GM04504 (cell line): Measurements from ENCODE around the gene CCL22.
"Not testable (repeated sequence)": the region's sequence is repeated elsewhere in the genome, so short reads cannot be mapped to it uniquely, and the experiment has no call there.

Experiments
- DNase-seq: peaks from one replicate; pipeline ENCODE4 v3.0.0-alpha.2; 2012; ENCODE audit warnings: low read depth

CCL22 gene

DNA sequence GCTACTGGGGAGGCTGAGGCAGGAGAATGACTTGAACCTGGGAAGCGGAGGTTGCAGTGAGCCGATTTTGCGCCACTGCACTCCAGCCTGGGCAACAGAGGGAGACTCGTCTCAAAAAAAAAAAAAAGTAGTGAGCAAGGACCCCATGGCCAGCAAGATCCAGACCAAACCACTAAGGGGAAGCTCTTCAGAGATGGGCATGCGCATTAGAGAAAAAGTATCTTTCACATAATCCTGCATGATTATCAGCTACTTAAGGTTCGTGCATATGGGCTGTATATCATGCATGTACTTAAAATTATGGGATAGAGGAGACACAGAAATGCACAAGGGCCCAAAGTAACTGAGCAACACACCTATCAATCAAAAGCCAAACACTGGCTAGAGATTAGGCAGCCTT is 10.7 kb upstream of the CCL22 start:
- no peak for DNase-seq

DNA sequence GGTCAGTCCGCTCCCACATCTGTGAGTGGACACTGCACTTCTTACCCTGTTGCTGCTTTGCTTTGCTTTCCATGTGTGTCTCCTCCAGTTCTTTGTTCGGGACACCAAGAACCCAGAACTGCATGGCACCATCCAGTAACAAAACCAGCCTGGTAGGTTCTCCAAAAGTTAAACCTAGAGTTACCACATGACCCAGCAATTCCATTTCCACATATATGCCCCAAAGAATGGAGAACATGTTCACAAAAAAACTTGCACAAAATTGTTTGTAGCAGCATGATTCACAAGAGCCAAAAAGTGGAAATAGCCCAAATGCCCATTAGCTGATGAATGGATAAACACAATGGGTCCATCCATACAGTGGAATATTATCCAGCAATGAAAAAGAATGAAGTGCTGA is 10.3 kb upstream of the CCL22 start:
- DNase-seq = no peak

DNA sequence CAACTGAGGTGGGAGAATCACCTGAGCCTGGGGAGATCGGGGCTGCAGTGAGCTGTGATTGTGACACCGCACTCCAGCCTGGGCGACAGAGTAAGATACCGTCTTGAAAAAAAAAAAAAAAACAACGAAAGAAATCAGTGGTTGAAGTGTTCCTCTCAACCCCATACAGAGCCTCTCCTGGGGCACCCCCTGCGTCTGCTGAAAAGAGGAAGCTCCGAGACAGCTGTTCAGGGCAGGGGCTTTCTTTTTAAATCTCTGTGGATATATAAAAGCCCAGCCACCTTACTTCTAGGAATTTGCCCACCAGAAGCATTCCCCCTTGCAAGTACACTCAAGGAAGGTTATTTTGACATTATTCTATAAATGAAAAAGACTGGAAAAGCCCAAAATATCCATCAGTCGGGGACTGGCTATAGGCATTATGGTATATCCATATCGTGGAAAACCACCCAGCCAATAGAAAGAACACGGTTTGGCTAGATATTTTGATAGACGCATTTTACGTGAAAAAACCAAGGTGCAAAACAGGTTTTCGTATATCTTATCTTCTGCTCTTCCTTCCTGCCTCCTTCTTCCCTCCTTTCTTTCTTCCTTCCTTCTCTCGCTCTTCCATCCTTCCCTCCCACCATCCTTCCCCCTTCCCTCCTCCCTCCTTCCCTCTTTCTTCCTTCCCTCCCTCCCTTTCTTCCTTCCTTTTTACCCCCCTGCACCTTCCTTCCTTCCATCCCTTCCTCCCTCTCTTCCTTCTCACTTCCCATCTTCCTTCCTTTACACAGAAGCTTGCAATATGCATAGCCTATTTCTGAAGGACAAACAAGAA is 9.2 kb upstream of the CCL22 start:
- DNase-seq = no peak

GRCh38 chr16:57352636-57353047 is 5.9 kb upstream of the CCL22 start:
- DNase-seq = no peak

DNA sequence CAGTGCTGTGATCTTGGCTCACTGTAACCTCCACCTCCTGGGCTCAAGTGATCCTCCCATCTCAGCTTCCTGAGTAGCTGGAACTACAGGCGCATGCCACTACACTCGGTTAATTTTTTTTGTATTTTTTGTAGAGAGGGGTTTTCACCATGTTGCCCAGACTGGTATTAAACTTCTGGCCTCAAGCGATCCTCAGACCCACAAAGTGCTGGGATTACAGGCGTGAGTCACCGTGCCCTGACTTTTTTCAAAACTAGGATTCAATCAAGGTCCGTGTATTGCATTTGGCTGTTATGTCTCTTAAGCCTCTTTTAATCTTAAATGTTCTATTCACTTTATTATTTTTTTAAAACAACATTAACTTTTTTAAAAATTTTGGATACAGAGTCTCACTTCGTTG is 4.3 kb upstream of the CCL22 start:
- no peak for DNase-seq

DNA sequence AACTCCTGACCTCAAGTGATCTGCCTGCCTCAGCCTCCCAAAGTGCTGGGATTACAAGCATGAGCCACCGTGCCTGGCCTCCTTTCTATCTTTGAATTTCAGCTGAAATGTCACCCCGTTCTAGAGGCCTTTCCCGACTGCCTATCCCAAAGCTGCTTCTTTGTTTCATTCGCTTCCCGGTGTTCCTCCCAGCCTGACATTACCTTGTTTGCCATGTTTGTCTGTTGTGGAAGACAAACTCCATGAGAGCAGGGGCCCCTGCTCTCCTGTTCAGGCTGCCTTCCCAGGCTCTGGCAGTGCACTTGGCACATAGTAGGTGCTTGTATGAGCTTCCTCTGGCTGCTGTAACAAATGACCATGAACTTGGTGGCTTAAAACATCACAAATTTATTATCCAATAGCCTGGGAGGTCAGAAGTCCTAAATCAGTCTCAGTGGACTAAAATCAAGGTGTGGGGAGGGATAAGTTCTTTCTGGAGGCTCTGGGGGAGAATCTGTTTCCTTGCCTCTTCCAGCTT is 2.6 kb upstream of the CCL22 start:
- no peak for DNase-seq

DNA sequence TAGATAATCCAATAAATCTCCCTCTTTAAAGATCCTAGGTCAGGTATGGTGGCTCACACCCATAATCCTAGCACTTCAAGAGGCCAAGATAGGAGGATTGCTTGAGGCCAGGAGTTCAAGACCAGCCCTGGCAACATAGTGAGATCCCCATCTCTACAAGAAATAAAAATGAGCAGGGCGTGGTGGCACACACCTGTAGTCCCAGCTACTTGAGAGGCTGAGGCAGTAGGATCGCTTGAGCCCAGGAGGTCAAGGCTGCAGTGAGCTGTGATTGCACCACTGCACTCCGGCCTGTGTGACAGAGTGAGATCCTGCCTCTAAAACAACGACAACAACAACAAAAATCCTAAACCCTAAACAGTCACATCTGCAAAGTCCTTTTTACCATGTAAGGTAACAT is 2.0 kb upstream of the CCL22 start:
- DNase-seq = no peak

DNA sequence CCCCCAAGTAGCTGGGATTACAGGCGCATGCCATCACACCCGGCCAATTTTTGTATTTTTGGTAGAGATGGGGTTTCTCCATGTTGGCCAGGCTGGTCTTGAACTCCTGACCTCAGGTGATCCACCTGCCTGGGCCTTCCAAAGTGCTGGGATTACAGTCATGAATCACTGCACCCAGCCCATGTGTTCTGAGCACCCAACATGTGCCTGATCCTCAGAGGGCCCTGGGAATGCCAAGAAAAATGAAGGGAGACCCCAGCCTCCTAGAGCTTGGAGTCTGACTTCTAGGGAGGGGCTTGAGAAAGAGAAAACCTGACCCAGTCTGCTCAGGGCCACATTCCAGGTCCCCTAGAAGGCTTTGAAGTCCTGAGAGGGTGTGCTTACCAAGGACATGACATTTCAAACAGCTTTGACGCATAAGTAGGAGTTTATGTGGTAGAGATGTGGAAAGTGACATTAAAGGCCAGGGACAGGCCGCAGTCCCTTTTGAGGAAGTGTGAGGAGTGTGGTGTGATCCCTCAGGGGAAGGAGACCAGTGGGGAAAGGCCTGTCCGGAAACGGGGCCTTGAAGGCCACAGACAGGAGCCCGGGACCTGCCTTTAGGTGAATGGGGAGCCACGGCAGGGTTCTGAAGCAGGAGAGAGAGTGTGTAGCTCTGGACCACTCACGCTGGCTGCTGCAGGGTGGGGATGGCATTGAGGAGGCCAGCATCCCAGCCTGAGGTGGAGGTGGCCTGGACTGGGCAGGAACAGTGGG is 1.1 kb upstream of the CCL22 start:
- DNase-seq = no peak

GRCh38 chr16:57358086-57358420 is 530 bp upstream of the CCL22 start:
- no peak for DNase-seq

- no peak for DNase-seq
Observed at GRCh38 chr16:57360321-57360935, 1.8 kb downstream of the CCL22 start.

DNA sequence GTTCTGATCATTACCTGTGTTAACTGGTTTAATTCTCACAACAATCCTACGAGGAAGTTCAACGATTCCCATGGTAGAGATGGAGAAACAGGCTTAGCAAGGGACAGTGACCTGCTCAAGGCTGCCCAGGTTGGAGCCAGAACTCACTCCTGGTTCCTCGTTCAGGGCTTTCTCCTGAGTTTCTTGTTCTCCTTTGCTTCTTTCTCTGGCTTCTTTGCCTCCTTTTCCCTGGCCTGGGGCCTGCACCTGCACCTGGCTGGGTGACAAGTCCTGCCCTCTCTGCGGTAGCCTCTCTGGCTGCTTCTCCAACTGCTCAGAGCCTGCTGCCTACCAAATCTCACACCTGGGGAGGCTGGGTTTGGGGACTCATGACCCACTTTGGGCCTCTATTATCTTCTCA is 2.8 kb downstream of the CCL22 start:
- DNase-seq = no peak

DNA sequence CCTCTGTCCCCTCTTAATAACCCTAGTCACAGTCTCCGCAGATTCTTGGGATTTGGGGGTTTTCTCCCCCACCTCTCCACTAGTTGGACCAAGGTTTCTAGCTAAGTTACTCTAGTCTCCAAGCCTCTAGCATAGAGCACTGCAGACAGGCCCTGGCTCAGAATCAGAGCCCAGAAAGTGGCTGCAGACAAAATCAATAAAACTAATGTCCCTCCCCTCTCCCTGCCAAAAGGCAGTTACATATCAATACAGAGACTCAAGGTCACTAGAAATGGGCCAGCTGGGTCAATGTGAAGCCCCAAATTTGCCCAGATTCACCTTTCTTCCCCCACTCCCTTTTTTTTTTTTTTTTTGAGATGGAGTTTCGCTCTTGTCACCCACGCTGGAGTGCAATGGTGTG is 5.6 kb downstream of the CCL22 start:
- DNase-seq = no peak

GRCh38 chr16:57366544-57367040 is 8.0 kb downstream of the CCL22 start:
- DNase-seq = no peak

- no peak for DNase-seq
Observed at GRCh38 chr16:57367116-57367752, 8.7 kb downstream of the CCL22 start.

DNA sequence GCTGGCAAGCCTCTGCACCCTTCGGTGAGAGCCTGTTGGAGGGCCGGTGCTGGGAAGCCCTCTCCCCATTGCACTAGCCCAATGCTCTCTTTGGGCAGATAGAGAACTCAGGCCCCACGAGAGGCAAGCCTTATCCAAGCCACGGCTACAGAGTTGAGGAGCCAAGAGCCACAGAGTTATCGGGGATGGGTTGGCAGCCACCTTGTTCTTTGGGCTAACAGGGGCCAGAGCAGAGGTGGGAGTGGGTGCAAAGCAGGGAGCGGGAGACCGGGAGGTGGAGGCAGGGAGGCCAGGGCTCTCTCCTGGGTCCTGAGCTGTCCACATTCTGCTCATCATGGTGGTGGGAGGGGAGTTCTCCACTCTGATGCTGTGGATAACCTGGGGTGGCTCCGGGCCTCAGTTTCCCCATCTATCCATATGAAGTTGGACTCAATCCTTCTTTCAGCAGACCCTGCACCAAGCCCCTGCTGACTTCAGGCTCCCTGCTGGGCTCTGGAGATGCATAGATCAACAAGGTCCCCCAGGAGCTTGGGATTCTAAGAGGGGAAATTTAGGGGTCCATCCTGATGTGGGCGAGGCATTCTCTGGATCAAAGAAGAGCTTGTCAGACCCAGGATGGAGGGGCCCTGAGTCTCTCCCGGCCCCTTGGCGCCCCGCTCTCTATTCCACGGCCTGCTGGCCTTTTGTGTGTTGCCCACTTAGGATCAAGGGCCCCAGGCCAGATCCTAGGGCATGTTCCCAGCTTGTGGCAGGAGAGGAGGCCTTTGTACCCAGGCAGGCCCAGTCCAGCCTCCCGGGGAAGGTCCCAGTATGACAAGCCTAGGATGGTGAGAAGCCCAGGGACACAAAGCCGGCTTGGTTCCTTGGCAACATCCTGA is 13.2 kb downstream of the CCL22 start:
- DNase-seq = no peak

GRCh38 chr16:57372372-57373116 is 14.0 kb downstream of the CCL22 start, which contains the start of gene CX3CL1:
TSS of gene CX3CL1 (plus strand) at chr16:57372490. CDS start at chr16:57372569, 79 bp downstream.
- no peak for DNase-seq

- DNase-seq = no peak
Observed at GRCh38 chr16:57373117-57373947, 14.7 kb downstream of the CCL22 start.

DNA sequence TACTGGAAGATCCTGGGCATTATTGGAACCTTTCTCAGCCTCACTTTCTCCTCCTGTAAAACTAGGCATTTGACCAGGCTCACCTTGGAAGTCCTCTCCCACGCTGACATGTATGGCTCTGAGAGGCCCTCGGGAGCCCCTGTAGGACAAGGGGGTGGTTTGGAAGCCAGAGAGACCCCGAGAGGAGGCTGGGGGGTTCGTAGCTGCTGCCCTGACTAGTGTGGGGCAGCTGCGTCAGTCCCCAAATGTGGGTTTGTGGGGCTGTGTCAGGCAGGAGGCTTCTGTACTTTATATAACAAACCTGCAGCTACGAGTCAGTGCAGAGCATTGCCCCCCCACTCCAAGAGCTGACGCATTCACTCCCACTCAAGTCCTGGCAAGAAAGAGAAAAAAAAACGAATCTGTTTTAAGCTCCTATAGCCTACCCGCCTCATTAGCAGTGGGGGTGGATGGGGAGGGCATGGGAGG is 15.5 kb downstream of the CCL22 start:
- DNase-seq = no peak

DNA sequence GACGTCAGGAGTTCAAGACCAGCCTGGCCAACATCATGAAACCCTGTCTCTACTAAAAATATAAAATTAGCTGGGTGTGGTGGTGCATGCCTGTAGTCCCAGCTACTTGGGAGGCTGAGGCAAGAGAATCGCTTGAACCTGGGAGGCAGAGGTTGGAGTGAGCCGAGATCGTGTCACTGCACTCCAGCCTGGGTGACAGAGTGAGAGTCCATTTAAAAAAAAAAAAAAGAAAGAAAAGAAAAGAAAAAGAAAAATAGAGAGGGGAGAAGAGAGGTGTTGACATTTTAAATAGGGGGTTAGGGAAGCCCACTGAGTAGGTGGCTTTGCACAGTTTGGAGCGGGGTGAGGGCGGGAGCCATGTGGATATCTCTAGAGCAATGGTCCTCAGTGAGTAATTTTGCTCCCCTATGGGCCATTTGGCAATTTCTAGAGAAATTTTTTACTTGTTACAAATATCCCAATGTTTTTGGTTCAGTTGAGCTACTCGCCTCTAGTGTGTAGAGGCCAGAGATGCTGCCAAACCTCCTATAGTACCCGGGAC is 16.4 kb downstream of the CCL22 start:
- not testable (repeated sequence) for DNase-seq
